DND-41 (cell line): ENCODE measurements around the gene TMEM38A.
A peak's percentile ranks its signal among the peaks of the same experiment; 100 is the strongest.

Experiments
- ATAC-seq: fragments of 200-7000 bp; cut with Tn5 transposase; 3 replicates; pipeline ENCODE4 v1.9.1; 2021; ENCODE audit warnings: low read depth; ENCODE audit not compliant: insufficient read depth
- DNase-seq: peaks from one replicate; pipeline ENCODE4 v3.0.0-alpha.2; 2020
- H2AFZ ChIP-seq: 2 replicates; pipeline ENCODE4 v1.6.0; 2012; ENCODE audit warnings: low read depth, low read length
- H3K27ac ChIP-seq: 2 replicates; pipeline ENCODE4 v1.5.1; 2012; ENCODE audit warnings: low read length, inconsistent platforms
- H3K27me3 ChIP-seq: fragments of 200-600 bp; sonication (generic); 2 replicates; pipeline ENCODE4 v1.6.0; 2012; ENCODE audit warnings: low read length, mild to moderate bottlenecking, inconsistent platforms; ENCODE audit not compliant: insufficient read depth, poor library complexity
- H3K36me3 ChIP-seq: 2 replicates; pipeline ENCODE4 v1.5.1; 2012; ENCODE audit warnings: low read length, inconsistent platforms; ENCODE audit not compliant: insufficient read depth
- H3K4me1 ChIP-seq: 2 replicates; pipeline ENCODE4 v1.5.1; 2012; ENCODE audit warnings: mild to moderate bottlenecking, low read length; ENCODE audit not compliant: insufficient read depth
- H3K4me2 ChIP-seq: 2 replicates; pipeline ENCODE4 v1.6.0; 2012; ENCODE audit warnings: mild to moderate bottlenecking, moderate library complexity, low read length, inconsistent platforms; ENCODE audit not compliant: insufficient read depth
- H3K4me3 ChIP-seq, 2 experiments: fragments of 200-600 bp in 1 of 2; shearing (Covaris generic) in 1 of 2; 2 replicates each; pipeline ENCODE4 v1.5.1; 2012 to 2016; ENCODE audit warnings: inconsistent platforms in 2 of 2, low read length in 2 of 2, mild to moderate bottlenecking in 2 of 2, low read depth in 1 of 2, moderate library complexity in 1 of 2
- H3K79me2 ChIP-seq: 2 replicates; pipeline ENCODE4 v1.6.0; 2012; ENCODE audit warnings: low read length, inconsistent platforms; ENCODE audit not compliant: insufficient read depth
- H3K9ac ChIP-seq: 2 replicates; pipeline ENCODE4 v1.6.0; 2012; ENCODE audit warnings: low read depth, mild to moderate bottlenecking, inconsistent platforms, low read length, moderate library complexity
- H3K9me3 ChIP-seq: 2 replicates; pipeline ENCODE4 v1.5.1; 2012; ENCODE audit warnings: low read length, moderate library complexity, mild to moderate bottlenecking, inconsistent platforms; ENCODE audit not compliant: insufficient read depth, severe bottlenecking
- H4K20me1 ChIP-seq: 2 replicates; pipeline ENCODE4 v1.6.0; 2012; ENCODE audit warnings: low read length; ENCODE audit not compliant: insufficient read depth
- CTCF ChIP-seq: IDR thresholded peaks from 2 replicates; pipeline ENCODE4 v1.5.1; 2012; ENCODE audit warnings: borderline replicate concordance, low read length, moderate library complexity, mild to moderate bottlenecking; ENCODE audit not compliant: poor library complexity, severe bottlenecking; ENCODE audit errors: extremely low read depth
- EZH2 ChIP-seq: IDR thresholded peaks from 3 replicates; pipeline ENCODE4 v1.6.1; 2012; ENCODE audit warnings: borderline replicate concordance, low read depth, mild to moderate bottlenecking, moderate library complexity, low read length, inconsistent platforms; ENCODE audit not compliant: severe bottlenecking

Gene TMEM38A

GRCh38 chr19:16659464-16659831 lies 1.5 kb upstream of the TMEM38A start:
- Histone ChIP-seq H3K79me2 (peaks cover 48% of the 10 kb centered on the region), H3K4me2 (peak overlapping the region; percentile 90), H3K9me3 (no peaks in the 10 kb centered on the region), H3K27ac (peak overlapping the region; percentile 88), H3K4me3 (peak overlapping the region; percentile 76 to 80), H3K27me3 (no peaks in the 10 kb centered on the region), H4K20me1 (peaks cover 44% of the 10 kb centered on the region), H3K36me3 (peaks cover 48% of the 10 kb centered on the region), H3K9ac (peak overlapping the region; percentile 65), H2AFZ (no peak overlapping the region), H3K4me1 (peaks cover 38% of the 10 kb centered on the region)
- TF ChIP-seq CTCF (no peak), EZH2 (no peak)
- DNase-seq, result no peak
- ATAC-seq, result no peak

GRCh38 chr19:16659832-16660708 lies 869 bp upstream of the TMEM38A start, which contains the start of gene SMIM7:
Gene SMIM7 (minus strand): TSS chr19:16660144. CDS start chr19:16660110, 34 bp downstream.
- ATAC-seq (peak; percentile 99), DNase-seq (peak; percentile 98)
- H4K20me1 ChIP-seq, result peaks cover 40% of the 10 kb centered on the region
- H3K4me3 ChIP-seq, result peak within 1 kb of the TSS; percentile 76 to 80
- H3K79me2 ChIP-seq, result peaks cover 42% of the 10 kb centered on the region
- H3K4me1 ChIP-seq, result peaks cover 38% of the 10 kb centered on the region
- TF ChIP-seq EZH2, result no peak
- peak; percentile 68 for TF ChIP-seq CTCF
- H2AFZ ChIP-seq, result peak within 1 kb of the TSS; percentile 96
- peak within 1 kb of the TSS; percentile 65 for H3K9ac ChIP-seq
- H3K27me3 ChIP-seq, result no peaks in the 10 kb centered on the region
- H3K27ac ChIP-seq, result peak within 1 kb of the TSS; percentile 88
- H3K36me3 ChIP-seq, result peaks cover 42% of the 10 kb centered on the region
- peak within 1 kb of the TSS; percentile 90 for H3K4me2 ChIP-seq
- no peaks in the 10 kb centered on the region for H3K9me3 ChIP-seq

- H3K27ac ChIP-seq, result no peak overlapping the region
- DNase-seq, result no peak
- TF ChIP-seq CTCF (no peak), EZH2 (no peak)
These were observed 618 bp downstream of the TMEM38A start for GRCh38 chr19:16661480-16662034.

More at GRCh38 chr19:16661480-16662034, 618 bp downstream of the TMEM38A start:
- H2AFZ ChIP-seq, result no peak overlapping the region
- H3K9ac ChIP-seq, result 0 out of 2 replicates have a peak overlapping the region, but pooled peaks have one; percentile 12
- no peak for ATAC-seq
- peaks cover 29% of the 10 kb centered on the region for H4K20me1 ChIP-seq
- no peak overlapping the region for H3K4me3 ChIP-seq
- peaks cover 30% of the 10 kb centered on the region for H3K36me3 ChIP-seq
- peak overlapping the region; percentile 50; the same call in 1 of the 2 replicates for H3K4me2 ChIP-seq
- peaks cover 38% of the 10 kb centered on the region for H3K4me1 ChIP-seq
- peaks cover 30% of the 10 kb centered on the region for H3K79me2 ChIP-seq
- H3K9me3 ChIP-seq, result no peaks in the 10 kb centered on the region
- no peaks in the 10 kb centered on the region for H3K27me3 ChIP-seq
